OCI-LY7 (cell line): ENCODE measurements around the gene CRYGA. TPM values are rescaled to one million over a fixed set of nuclear protein-coding genes. Genes with fewer than 3 reads are reported as not detected.
"Not testable (repeated sequence)": the region's sequence is repeated elsewhere in the genome, so short reads cannot be mapped to it uniquely, and the experiment has no call there.

Experiments
- BruUV-seq: library from RNA; stranded (reverse); fragments of 400-500 nt; replicated peaks from 2 replicates; lab custom pipeline; 2021; lab: Mats Ljungman, UMichigan
- CTCF ChIA-PET: fragments of 300-600 bp; sonication (Branson Sonifier 250); formaldehyde crosslinking; loops from one replicate; lab custom pipeline; 2022; ENCODE audit warnings: antibody characterized with exemption; ENCODE audit not compliant: unreplicated experiment; lab: Charles Lee
- POLR2A ChIA-PET: fragments of 300-600 bp; sonication (Branson Sonifier 250); formaldehyde crosslinking; loops from one replicate; lab custom pipeline; 2022; ENCODE audit warnings: antibody characterized with exemption; lab: Charles Lee
- DNase-seq: peaks from one replicate; pipeline ENCODE4 v3.0.0-alpha.2; 2015; ENCODE audit warnings: low spot score
- H2AFZ ChIP-seq: fragments of 200-600 bp; sonication (generic), shearing (Covaris generic); 2 replicates; pipeline ENCODE4 v1.6.1; 2014; ENCODE audit warnings: mild to moderate bottlenecking, antibody characterized with exemption, low read length, moderate library complexity
- H3K27ac ChIP-seq: fragments of 200-600 bp; sonication (generic); 2 replicates; pipeline ENCODE4 v1.5.1; 2014; ENCODE audit warnings: mixed run types, low read depth, mild to moderate bottlenecking, moderate library complexity, low read length, inconsistent platforms; ENCODE audit not compliant: poor library complexity, severe bottlenecking
- H3K36me3 ChIP-seq: fragments of 200-600 bp; sonication (generic); 2 replicates; pipeline ENCODE4 v1.6.1; 2014; ENCODE audit warnings: mild to moderate bottlenecking, antibody characterized with exemption, low read length, moderate library complexity, mixed read lengths; ENCODE audit not compliant: insufficient read depth
- H3K4me1 ChIP-seq: fragments of 200-600 bp; sonication (generic); 2 replicates; pipeline ENCODE4 v1.5.1; 2014; ENCODE audit warnings: mild to moderate bottlenecking, low read length; ENCODE audit not compliant: insufficient read depth, poor library complexity, severe bottlenecking
- H3K4me2 ChIP-seq: fragments of 200-600 bp; sonication (generic); 2 replicates; pipeline ENCODE4 v1.6.1; 2014; ENCODE audit warnings: mild to moderate bottlenecking, low read length
- H3K4me3 ChIP-seq: fragments of 200-600 bp; sonication (generic); 2 replicates; pipeline ENCODE4 v1.5.1; 2014; ENCODE audit warnings: mild to moderate bottlenecking, low read depth, low read length; ENCODE audit not compliant: poor library complexity, severe bottlenecking
- H3K79me2 ChIP-seq: fragments of 200-600 bp; sonication (generic); 2 replicates; pipeline ENCODE4 v1.6.1; 2016; ENCODE audit warnings: low read depth, mild to moderate bottlenecking, low read length, moderate library complexity, mixed read lengths; ENCODE audit not compliant: insufficient read depth
- H3K9me2 ChIP-seq: fragments of 200-600 bp; sonication (generic); 2 replicates; pipeline ENCODE4 v1.6.1; 2016; ENCODE audit warnings: mild to moderate bottlenecking, low read length, mixed read lengths; ENCODE audit not compliant: insufficient read depth
- H3K9me3 ChIP-seq: fragments of 200-600 bp; sonication (generic); 2 replicates; pipeline ENCODE4 v1.6.1; 2014; ENCODE audit warnings: mild to moderate bottlenecking, mixed run types, low read length, mixed read lengths
- H4K20me1 ChIP-seq: fragments of 200-600 bp; sonication (generic); 2 replicates; pipeline ENCODE4 v1.6.1; 2014; ENCODE audit warnings: mild to moderate bottlenecking, antibody characterized with exemption, low read length, moderate library complexity, mixed read lengths; ENCODE audit not compliant: insufficient read depth
- CTCF ChIP-seq: fragments of 200-600 bp; sonication (generic); conservative IDR thresholded peaks from 2 replicates; pipeline ENCODE4 v1.5.1; 2014; ENCODE audit warnings: mild to moderate bottlenecking, antibody characterized with exemption, low read length, moderate library complexity, mixed read lengths
- EZH2phosphoT487 ChIP-seq: fragments of 200-600 bp; sonication (generic); IDR thresholded peaks from 2 replicates; pipeline ENCODE4 v1.6.1; 2018; ENCODE audit warnings: low read depth, borderline replicate concordance, mild to moderate bottlenecking, mixed run types, antibody characterized with exemption, low read length, moderate library complexity, mixed read lengths
- intact Hi-C: fragments of 100-400 bp; cut with micrococcal nuclease; formaldehyde crosslinking; loops from one replicate; pipeline ENCODE4 v1.10.0; 2022; ENCODE audit not compliant: unreplicated experiment
- total RNA-seq, 2 experiments: library from RNA; depleted of rRNA in 1 of 2; stranded (reverse); fragments of >200 nt in 1 of 2; shearing (Covaris generic) in 1 of 2; gene quantifications; 2 replicates each; pipeline ENCODE4 v1.2.3, GENCODE V29; 2014 to 2022

The CRYGA gene
- total RNA-seq, 2 experiments from 2014 or later: not detected

DNA sequence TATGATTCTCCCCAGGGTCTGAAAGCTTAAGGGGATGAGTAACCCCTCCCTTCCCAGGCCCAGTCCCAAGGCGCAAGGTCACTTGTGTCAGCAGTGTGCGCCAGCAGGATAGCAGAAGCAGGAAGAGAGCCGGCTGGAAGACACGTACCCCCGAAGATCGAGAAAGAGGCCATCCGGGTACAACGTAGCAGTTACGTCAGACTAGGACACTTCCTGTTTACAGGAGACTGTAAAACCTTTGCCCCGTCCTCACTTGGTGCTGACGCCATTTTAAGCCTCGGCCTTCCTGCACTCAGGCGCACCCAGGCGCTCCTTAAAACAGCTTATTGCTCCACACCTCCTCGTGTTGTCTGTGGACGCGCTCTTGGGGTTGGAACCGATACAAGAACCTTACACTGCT, 23.9 kb downstream of the CRYGA start:
- no TSS peak for BruUV-seq
- Histone ChIP-seq H3K4me3 (no peak overlapping the region), H3K4me1 (no peaks in the 10 kb centered on the region), H3K27ac (no peak overlapping the region), H3K9me2 (no peaks in the 10 kb centered on the region), H3K9me3 (no peaks in the 10 kb centered on the region), H4K20me1 (no peaks in the 10 kb centered on the region), H3K79me2 (no peaks in the 10 kb centered on the region), H3K4me2 (no peak overlapping the region), H3K36me3 (no peaks in the 10 kb centered on the region), H2AFZ (no peak overlapping the region)
- ChIA-PET POLR2A (interaction anchor here (0.5 to 1.2 kb wide), 4 partner anchors 63 to 414 kb away, joined by 3 to 4 read pairs (median 3); no protein-coding TSS in a partner anchor), CTCF (no interaction called here)
- intact Hi-C loops: no loop called here
- no peak for DNase-seq
- TF ChIP-seq CTCF: no peak
- TF ChIP-seq EZH2phosphoT487: no peak

DNA sequence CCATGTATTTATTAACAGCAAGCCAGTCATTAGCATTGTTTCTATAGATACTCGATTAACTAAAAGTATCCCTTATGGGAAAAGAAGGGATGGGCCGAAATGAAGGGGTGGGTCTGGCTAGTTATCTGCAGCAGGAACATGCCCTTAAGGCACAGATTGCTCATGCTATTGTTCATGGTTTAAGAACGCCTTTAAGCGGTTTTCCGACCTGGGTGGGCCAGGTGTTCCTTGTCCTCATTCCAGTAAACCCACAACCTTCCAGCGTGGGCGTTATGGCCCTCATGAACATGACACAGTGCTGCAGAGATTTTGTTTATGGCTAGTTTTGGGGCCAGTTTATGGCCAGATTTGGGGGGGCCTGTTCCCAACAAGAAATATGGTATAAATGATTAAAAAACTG, 25.1 kb downstream of the CRYGA start:
- H3K4me2 ChIP-seq, H3K4me3 ChIP-seq, H3K9me2 ChIP-seq, intact Hi-C loops, BruUV-seq, H3K36me3 ChIP-seq, CTCF ChIA-PET, DNase-seq, H4K20me1 ChIP-seq, H2AFZ ChIP-seq, H3K4me1 ChIP-seq, H3K79me2 ChIP-seq, H3K27ac ChIP-seq, H3K9me3 ChIP-seq: not testable (repeated sequence)
- POLR2A ChIA-PET: interaction anchor here (1.2 kb wide), 1 partner anchor 62 kb away, joined by 3 read pairs; no protein-coding TSS in a partner anchor

DNA sequence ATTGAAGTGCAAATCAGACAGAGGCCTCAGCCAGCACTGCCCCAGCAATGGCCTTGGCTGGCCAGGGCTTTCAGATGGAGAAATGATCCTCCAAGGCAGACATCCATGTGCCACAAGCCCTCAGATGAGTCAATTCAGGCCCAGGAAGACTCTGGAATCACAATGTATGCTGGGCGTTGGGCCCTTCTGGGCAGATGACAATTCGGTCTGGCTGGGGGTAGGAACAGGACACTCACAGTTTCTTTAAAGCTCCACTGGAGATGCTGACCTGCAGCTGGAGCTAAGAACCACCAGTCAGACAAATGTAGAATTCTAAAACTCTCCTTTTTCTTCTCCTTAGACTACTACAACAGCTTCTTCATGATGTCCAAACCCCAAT, 26.7 kb downstream of the CRYGA start:
- H3K79me2 ChIP-seq: no peaks in the 10 kb centered on the region
- DNase-seq: no peak
- no peak overlapping the region for H3K4me3 ChIP-seq
- H3K9me3 ChIP-seq: no peaks in the 10 kb centered on the region
- ChIA-PET CTCF (no interaction called here), POLR2A (no interaction called here)
- H3K36me3 ChIP-seq: no peaks in the 10 kb centered on the region
- no peaks in the 10 kb centered on the region for H3K9me2 ChIP-seq
- no peaks in the 10 kb centered on the region for H3K4me1 ChIP-seq
- TF ChIP-seq CTCF: no peak
- H2AFZ ChIP-seq: no peak overlapping the region
- intact Hi-C loops: no loop called here
- H4K20me1 ChIP-seq: no peaks in the 10 kb centered on the region
- H3K4me2 ChIP-seq: no peak overlapping the region
- BruUV-seq: no TSS peak
- H3K27ac ChIP-seq: no peak overlapping the region
